G401 (cell line): ENCODE measurements around the gene ZNF837. TPM values are rescaled to one million over a fixed set of nuclear protein-coding genes. Genes with fewer than 3 reads are reported as not detected.
"Not testable (repeated sequence)": the region's sequence is repeated elsewhere in the genome, so short reads cannot be mapped to it uniquely, and the experiment has no call there.

Experiments used
- DNase-seq: peaks from one replicate; pipeline ENCODE4 v3.0.0-alpha.2; 2015; ENCODE audit warnings: low spot score
- in situ Hi-C: cut with HindIII; loops from 2 replicates; pipeline ENCODE4 v1.10.0; 2016; ENCODE audit warnings: low sequenced_read_pairs, mixed read lengths
- total RNA-seq: library from RNA; depleted of rRNA; stranded (reverse); fragments of >200 nt; shearing (Covaris generic); gene quantifications from 2 replicates; pipeline ENCODE4 v1.2.3, GENCODE V29; 2014

The ZNF837 gene
- total RNA-seq, 1 experiment from 2014 or later, result 9.6 TPM

- DNase-seq, result no peak
- in situ Hi-C loops, result no loop called here
Measured at GRCh38 chr19:58379246-58379645, 1.6 kb downstream of the ZNF837 start.

DNA sequence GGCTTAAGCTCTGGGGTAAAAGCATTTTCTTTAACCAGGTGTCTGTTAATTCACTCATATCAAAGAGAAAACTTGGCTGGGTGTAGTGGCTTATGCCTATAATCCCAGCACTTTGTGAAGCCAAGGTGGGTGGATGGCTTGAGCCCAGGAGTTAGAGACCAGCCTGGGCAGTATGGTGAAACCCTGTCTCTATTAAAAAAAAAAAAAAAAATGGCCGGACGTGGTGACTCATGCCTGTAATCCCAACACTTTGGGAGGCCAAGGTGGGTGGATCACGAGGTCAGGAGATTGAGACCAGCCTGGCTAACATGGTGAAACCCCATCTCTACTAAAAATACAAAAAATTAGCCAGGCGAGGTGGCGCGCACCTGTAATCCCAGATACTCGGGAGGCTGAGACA, 4.1 kb downstream of the ZNF837 start:
- in situ Hi-C loops, DNase-seq: not testable (repeated sequence)

DNA sequence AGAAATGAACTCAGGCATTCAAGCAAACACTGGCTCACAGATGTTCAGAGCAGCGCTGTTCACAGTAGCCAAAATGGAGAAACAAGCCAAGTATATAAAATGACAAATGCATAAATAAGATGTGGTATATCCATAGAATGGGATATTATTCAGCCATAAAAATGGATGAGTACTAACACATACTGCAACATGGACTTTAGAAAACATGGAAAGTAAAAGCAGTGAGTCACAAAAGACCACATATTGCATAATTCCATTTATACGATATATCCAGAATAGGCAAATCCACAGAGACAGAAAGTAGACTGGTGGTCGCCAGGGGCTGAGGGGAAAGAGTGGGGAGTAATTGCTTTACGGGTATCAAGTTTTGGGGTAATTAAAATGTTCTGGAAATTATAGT, 6.6 kb downstream of the ZNF837 start:
- DNase-seq, result no peak
- in situ Hi-C loops, result no loop called here

DNA sequence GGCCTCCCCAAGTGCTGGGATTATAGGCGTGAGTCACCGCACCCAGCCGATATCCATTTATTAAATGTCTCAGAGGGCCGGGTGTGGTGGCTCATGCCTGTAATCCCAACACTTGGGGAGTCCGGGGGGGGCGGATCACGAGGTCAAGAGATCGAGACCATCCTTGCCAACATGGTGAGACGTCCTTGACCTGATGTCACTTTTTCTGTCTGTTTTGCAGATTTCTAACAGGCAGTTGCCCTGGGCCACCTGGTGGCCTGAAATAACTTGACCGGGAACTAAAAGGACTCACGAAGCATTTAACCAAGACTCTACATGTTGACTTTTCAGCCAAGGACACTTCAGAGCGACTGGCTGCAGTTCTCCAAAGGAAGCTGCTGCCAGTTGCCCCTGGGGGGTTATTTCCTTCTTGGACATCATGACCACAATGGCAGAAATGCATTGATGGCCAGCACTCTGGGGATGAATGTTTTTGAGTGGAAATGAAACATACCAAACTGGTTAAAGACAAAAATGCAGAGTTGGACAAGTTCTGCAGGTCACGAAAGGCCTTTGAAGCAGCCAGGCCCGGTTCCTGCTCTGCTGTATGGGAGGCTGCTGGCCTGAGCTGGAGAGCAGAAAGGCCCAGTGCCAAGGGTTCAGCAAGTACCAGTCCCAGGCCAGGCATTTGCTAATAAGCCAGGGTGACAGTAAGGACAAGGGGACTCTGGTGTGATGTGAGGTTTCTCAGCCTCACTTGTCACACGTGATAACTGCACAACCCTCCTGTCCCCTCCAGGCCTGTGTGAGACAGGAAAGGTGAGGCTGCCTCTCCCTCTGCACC, 8.3 kb downstream of the ZNF837 start:
- DNase-seq, result no peak
- in situ Hi-C loops, result no loop called here

DNA sequence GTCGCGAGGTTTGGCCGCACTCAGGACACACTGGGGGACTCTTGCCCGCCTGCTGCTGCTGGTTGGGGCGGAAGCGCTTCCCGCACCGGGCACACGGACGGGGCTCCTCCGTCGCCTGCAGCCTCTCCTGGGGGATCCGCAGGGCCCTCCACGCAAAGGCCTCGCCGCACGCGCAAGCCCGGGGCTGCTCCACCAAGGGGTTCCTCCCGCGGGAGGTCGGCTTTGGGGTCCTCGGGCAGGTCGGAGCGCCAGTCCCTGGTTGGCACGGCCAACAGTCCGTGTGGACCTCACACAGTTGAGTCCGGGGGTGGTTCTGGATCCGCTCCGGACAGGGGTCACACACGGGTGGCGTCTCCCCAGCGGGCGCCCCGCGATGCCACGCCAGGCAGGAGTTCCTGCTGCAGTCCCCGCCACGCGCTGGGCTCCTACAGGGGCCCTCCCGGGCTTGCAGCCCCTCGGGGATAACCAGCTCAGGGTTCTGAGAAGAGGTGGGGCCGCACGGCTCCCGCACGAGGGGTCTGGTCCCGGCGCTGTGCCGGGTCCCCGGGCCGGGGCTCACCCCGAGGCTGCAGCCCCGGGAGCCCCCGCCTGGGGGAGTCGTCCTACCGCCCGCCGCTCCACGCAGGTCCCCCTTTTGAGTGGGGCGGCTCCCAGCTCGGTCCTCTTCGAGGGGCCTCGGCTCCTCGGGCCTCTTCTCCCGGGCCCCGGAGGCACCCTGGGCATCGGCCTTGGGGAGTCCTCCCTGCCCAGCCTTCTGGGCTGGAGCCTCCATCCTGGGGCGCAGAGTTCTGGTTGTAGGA, 12.1 kb downstream of the ZNF837 start:
- no peak for DNase-seq
- in situ Hi-C loops, result no loop called here

GRCh38 chr19:58367698-58368454, 13.0 kb downstream of the ZNF837 start:
- in situ Hi-C loops, result no loop called here
- no peak for DNase-seq

- in situ Hi-C loops, result no loop called here
- DNase-seq, result no peak
Measured at GRCh38 chr19:58366585-58367430, 14.0 kb downstream of the ZNF837 start.

DNA sequence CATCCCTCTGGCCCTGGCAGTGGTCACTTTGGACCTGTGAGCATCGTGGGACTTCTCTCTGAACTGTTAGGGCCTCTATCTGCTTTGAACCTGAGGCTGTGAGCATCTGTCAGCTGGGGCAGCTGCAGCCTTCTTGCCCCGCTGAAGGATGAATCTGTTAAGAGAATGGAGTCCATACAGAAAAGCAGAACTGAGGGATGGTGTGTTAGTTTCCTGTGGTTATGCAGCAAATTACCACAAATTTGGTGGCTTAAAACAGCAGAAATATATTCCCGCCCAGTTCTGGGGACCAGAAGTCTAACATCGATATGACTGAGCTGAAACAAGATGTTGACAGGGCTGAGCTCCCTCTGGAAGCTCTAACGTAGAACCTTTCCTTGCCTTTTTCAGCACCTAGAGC, 16.7 kb downstream of the ZNF837 start:
- in situ Hi-C loops, result no loop called here
- no peak for DNase-seq

DNA sequence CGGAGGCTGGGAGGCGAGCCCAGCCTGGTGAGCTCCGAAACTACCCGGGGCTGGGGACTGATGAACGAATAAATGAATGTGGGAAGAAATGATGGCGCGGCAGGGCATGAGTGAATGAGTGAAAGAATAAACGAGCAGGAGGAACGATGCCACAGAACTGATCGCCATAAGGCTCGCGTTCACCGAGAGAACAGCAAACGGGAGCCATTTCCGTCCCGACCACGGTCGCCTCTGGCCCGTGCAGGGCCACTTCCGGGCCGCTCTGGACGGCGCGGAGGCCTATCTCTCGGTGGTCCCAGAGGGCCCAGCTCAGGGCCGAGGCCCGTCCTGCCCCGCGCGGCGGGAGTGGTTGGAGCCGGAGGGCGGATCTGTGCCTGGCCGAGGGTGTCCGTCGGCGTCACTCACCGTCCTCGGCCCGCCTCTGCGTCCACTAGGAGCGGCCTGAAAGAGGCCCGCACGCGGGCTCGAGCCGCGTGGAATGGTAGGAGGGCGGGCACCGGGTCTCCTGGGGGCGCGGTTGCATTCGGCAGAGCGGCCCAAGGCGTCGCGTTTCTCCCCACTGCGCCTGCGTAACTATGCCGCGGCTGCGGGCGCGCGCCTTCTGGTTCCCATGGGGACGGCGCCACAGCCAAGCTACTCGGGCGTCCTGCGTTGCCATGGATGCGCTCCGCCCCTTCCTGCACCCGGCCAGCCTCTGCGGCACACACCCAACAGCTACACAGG, 18.4 kb downstream of the ZNF837 start, which contains the start of gene ZNF497:
Gene ZNF497, minus strand, starts transcription at position 480 of the 723 bp plus-strand sequence. CDS start 5,116 bp downstream, outside the sequence.
- peak; percentile 95 for DNase-seq
- in situ Hi-C loops, result no loop called here

GRCh38 chr19:58361900-58362271, 18.9 kb downstream of the ZNF837 start:
- no peak for DNase-seq
- in situ Hi-C loops, result no loop called here

DNA sequence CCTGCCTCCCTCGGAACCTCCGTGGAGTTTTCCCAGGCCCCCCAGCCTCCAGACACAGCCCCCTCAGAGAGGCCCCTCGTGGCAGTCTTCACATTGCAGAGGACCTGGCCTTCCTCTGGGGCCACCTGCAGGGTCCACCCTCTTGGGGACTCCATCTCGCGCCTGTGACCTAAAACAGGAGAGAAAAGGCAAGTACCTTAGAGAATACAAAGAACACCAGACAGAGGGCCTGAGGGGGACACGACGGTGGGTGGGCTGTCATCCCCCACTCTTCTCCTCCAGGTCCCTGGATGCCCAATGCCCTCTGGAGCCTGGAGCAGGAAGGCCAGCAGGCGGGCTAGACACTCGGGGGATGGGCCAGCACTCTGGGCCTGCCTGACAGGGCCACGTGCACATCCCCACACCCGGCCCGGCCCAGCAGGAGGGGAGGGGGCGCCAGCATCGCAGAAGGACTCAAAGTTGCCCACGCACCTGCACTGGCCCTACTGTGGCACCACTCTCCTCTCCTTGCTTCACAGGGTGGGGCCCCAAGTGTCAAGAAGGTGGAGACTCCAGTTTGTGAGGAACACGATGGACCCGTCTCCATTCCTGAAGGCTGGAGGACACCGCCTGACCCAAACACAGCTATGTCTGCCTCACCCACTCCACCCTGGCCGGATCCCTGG, 23.2 kb downstream of the ZNF837 start:
- in situ Hi-C loops, result no loop called here
- DNase-seq, result no peak

GRCh38 chr19:58356766-58357480, 23.9 kb downstream of the ZNF837 start:
- in situ Hi-C loops, result no loop called here
- no peak for DNase-seq

DNA sequence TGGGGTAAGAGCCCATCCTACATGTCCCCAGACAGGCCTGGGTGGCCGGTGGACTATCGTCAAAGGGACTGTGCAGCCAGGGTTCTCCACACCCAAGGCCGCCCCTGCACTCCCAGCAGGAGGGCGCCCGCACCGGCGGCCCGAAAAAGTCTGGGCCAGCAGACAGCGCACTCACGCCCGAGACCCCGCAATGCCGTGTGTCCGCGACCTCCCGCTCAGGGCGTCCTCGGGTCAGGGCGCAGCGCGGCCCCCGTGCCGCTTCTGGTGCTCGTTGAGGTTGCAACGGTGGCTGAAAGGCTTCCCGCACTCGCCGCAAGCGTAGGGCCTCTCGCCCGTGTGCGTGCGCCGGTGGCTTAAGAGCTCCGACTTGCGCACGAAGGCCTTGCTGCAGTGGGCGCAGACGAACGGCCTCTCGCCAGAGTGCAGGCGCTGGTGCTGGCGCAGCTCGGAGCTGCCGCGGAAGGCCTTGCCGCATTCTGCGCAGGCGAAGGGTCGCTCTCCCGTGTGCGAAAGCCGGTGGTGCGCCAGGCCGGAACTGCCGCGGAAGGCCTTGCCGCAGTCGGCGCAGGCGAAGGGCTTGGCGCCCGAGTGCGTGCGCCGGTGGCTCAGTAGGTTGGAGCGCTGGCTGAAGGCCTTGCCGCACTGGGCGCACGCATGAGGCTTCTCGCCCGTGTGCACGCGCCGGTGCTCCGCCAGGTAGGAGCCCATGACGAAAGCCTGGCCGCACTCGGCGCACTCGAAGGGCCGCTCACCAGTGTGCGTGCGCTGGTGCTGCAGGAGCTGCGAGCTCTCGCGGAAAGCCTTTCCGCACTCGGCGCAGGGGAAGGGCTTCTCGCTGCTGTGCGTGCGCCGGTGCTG, 24.7 kb downstream of the ZNF837 start:
- in situ Hi-C loops, result no loop called here
- no peak for DNase-seq

DNA sequence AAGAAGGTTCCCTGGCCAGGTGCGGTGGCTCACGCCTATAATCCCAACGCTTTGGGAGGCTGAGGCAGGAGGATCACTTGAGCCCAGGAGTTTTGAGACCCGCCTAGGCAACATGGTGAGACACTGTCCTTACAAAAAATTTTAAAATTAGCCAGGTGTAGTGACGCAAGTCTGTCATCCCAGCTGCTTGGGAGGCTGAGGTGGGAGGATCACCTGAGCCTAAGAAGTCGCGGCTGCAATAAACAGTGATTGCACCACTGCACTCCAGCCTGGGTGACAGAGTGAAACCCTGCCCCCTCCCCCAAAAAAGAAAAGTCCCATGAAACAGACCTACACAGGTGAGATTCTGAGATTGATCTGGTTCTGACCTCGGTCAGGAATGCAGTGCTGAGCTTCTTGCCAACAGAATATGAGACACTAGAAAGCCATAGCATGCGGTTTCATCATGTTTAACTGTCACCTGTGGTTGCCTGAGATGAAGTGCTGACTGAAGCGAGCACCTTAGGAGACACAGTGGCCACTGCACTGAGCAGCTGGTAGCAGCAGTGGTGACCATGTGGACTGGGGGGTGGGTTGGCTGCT, 25.5 kb downstream of the ZNF837 start:
- in situ Hi-C loops, result no loop called here
- DNase-seq, result no peak

DNA sequence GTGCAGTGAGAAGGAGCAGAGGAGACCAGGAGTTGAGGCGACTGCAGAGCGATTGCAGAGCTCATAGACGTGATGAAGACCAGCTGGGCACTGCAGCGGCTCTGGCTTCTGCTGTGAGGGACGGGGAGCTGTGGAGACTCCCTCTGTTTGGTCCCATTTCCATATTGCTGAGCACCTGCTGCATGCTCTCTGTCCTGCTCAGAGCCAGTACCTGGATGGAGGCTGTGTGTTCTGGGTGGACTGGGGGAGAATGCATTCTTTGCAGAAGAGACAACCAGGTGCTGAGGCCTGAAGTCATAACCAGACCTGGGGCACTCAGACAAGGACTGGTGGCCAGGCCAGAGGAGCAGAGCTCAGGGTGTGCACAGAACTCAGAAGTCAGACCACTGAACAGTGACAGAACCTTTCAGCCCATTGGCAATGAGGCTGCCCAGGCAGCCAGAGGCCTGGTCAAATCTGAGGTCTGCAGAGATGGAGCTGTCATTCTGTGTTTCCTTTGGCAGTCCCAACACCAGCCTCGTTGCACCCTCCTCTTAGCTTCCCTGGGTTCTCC, 26.3 kb downstream of the ZNF837 start:
- DNase-seq, result no peak
- in situ Hi-C loops, result no loop called here
